Esophagus muscularis mucosa (tissue), 4 donors: ENCODE data around the gene FTO. TPM values are rescaled to one million over a fixed set of nuclear protein-coding genes. Genes with fewer than 3 reads are reported as not detected.
A peak's percentile ranks its signal among the peaks of the same experiment; 100 is the strongest.

Experiments
- DNase-seq: peaks from one replicate; pipeline ENCODE4 v3.0.0-alpha.2; 2017; ENCODE audit errors: extremely low spot score
- H3K27ac ChIP-seq, 4 donors: fragments of 200-600 bp; sonication (generic); replicated peaks in 1 of 4; 1 replicate in 3 of 4; 2 replicates in 1 of 4; pipeline ENCODE4 v1.5.1; 2016 to 2019; ENCODE audit warnings: mild to moderate bottlenecking in 1 of 4
- H3K27me3 ChIP-seq, 4 donors: fragments of 200-600 bp; sonication (generic); one replicate each; pipeline versions ENCODE4 v1.5.1 to v1.6.0; 2016 to 2019
- H3K36me3 ChIP-seq, 4 donors: fragments of 200-600 bp; sonication (generic); one replicate each; pipeline ENCODE4 v1.5.1; 2016 to 2019
- H3K4me1 ChIP-seq, 4 donors: fragments of 200-600 bp; sonication (generic); one replicate each; pipeline ENCODE4 v1.5.1; 2016 to 2019
- H3K4me3 ChIP-seq, 4 donors: fragments of 200-600 bp; sonication (generic); 1 replicate in 2 of 4; 2 replicates in 2 of 4; pipeline ENCODE4 v1.5.1; 2016 to 2019; ENCODE audit warnings: mild to moderate bottlenecking in 4 of 4, moderate library complexity in 1 of 4
- H3K9me3 ChIP-seq, 4 donors: fragments of 200-600 bp; sonication (generic); 1 replicate in 3 of 4; 2 replicates in 1 of 4; pipeline ENCODE4 v1.5.1; 2016 to 2019
- CTCF ChIP-seq, 3 experiments: fragments of 200-600 bp in 2 of 3; fragments of 450-650 bp in 1 of 3; sonication (generic) in 2 of 3; IDR thresholded peaks; one replicate each; pipeline ENCODE4 v1.5.1; 2017 to 2019; ENCODE audit warnings: antibody characterized with exemption in 3 of 3, mild to moderate bottlenecking in 2 of 3, moderate library complexity in 1 of 3
- EP300 ChIP-seq: sonication (generic); formaldehyde crosslinking; IDR thresholded peaks from one replicate; pipeline ENCODE4 v1.6.1; 2017; ENCODE audit warnings: antibody characterized with exemption
- POLR2A ChIP-seq: fragments of 450-650 bp; IDR thresholded peaks from one replicate; pipeline ENCODE4 v1.6.1; 2017; ENCODE audit warnings: antibody characterized with exemption, moderate library complexity, mild to moderate bottlenecking, low read depth
- POLR2AphosphoS5 ChIP-seq, 2 donors: sonication (generic); formaldehyde crosslinking; IDR thresholded peaks; one replicate each; pipeline ENCODE4 v1.6.1; 2017; ENCODE audit warnings: antibody characterized with exemption in 2 of 2
- WGBS: methylation state at CpG from one replicate; pipeline ENCODE4 v1.1.5; 2018; 5-methylcytosine and 5-hydroxymethylcytosine counted together
- intact Hi-C: fragments of 100-400 bp; cut with DNase I; formaldehyde crosslinking; loops from one replicate; pipeline ENCODE4 v1.15.1; 2023
- total RNA-seq, 4 donors: library from RNA; depleted of rRNA; stranded (reverse); fragments of >200 nt; gene quantifications; one replicate each; pipeline versions ENCODE4 v1.1.0 to v1.2.1, GENCODE V29; 2016

FTO gene
- total RNA-seq, 4 donors from 2014 or later = 101 to 121 (median 112) TPM

GRCh38 chr16:53737552-53737951 is 33.6 kb downstream of the FTO start:
- no peaks in the 10 kb centered on the region for H3K27me3 ChIP-seq
- H3K4me1 ChIP-seq = peaks cover 5 to 23% (median 15%) of the 10 kb centered on the region in 4 donors
- H3K9me3 ChIP-seq = no peaks in the 10 kb centered on the region
- TF ChIP-seq CTCF (IDR thresholded peaks at IDR 0.05) = no peak
- no peak for TF ChIP-seq POLR2A
- TF ChIP-seq POLR2AphosphoS5 (IDR thresholded peaks at IDR 0.05) = no peak
- no peak for TF ChIP-seq EP300
- H3K4me3 ChIP-seq = no peak overlapping the region
- 94% methylated on average over 5 of the region's 5 CpGs for WGBS
- intact Hi-C loops = no loop called here
- H3K27ac ChIP-seq = no peak overlapping the region
- DNase-seq = no peak
- H3K36me3 ChIP-seq = no peaks in the 10 kb centered on the region

- Histone ChIP-seq H3K27ac (no peak overlapping the region), H3K9me3 (no peaks in the 10 kb centered on the region), H3K36me3 (no peaks in the 10 kb centered on the region), H3K27me3 (no peaks in the 10 kb centered on the region), H3K4me3 (no peak overlapping the region), H3K4me1 (peaks cover 12 to 23% (median 16%) of the 10 kb centered on the region in 4 donors)
- intact Hi-C loops = no loop called here
- no peak for TF ChIP-seq POLR2AphosphoS5 (IDR thresholded peaks at IDR 0.05)
- no peak for DNase-seq
Measured at GRCh38 chr16:53740476-53740875, 36.5 kb downstream of the FTO start.

- Histone ChIP-seq H3K27ac (no peak overlapping the region), H3K4me3 (no peak overlapping the region), H3K9me3 (no peaks in the 10 kb centered on the region), H3K4me1 (peaks cover 17 to 28% (median 21%) of the 10 kb centered on the region in 4 donors), H3K36me3 (no peaks in the 10 kb centered on the region), H3K27me3 (no peaks in the 10 kb centered on the region)
- WGBS = 88% methylated on average over 3 of the region's 3 CpGs
- DNase-seq = no peak
- intact Hi-C loops = no loop called here
- TF ChIP-seq CTCF (IDR thresholded peaks at IDR 0.05) (no peak), POLR2AphosphoS5 (IDR thresholded peaks at IDR 0.05) (no peak), EP300 (no peak), POLR2A (no peak)
Measured at GRCh38 chr16:53740933-53741531, 37.1 kb downstream of the FTO start.

- no peak overlapping the region for H3K27ac ChIP-seq
- no peaks in the 10 kb centered on the region for H3K36me3 ChIP-seq
- no peaks in the 10 kb centered on the region for H3K27me3 ChIP-seq
- H3K9me3 ChIP-seq = no peaks in the 10 kb centered on the region
- intact Hi-C loops = no loop called here
- H3K4me3 ChIP-seq = no peak overlapping the region
- H3K4me1 ChIP-seq = peaks cover 18 to 32% (median 25%) of the 10 kb centered on the region in 4 donors
- WGBS = 97% methylated on average over 2 of the region's 2 CpGs
- no peak for TF ChIP-seq CTCF (IDR thresholded peaks at IDR 0.05)
- TF ChIP-seq EP300 = no peak
- TF ChIP-seq POLR2A = no peak
- no peak for TF ChIP-seq POLR2AphosphoS5 (IDR thresholded peaks at IDR 0.05)
- DNase-seq = no peak
Measured at GRCh38 chr16:53741546-53741945, 37.6 kb downstream of the FTO start.

GRCh38 chr16:53743149-53743566 is 39.2 kb downstream of the FTO start:
- Histone ChIP-seq H3K4me3 (no peak overlapping the region), H3K27ac (no peak overlapping the region), H3K36me3 (no peaks in the 10 kb centered on the region), H3K9me3 (no peaks in the 10 kb centered on the region), H3K4me1 (peaks cover 18 to 37% (median 27%) of the 10 kb centered on the region in 4 donors), H3K27me3 (no peaks in the 10 kb centered on the region)
- WGBS = 79% methylated on average over 3 of the region's 3 CpGs
- no peak for TF ChIP-seq EP300
- TF ChIP-seq CTCF (IDR thresholded peaks at IDR 0.05) = peak; percentile 10 to 53 (median 22)
- DNase-seq = no peak
- intact Hi-C loops = no loop called here
